NCI-H2227 (cell line): ENCODE measurements around the gene KLK3.
A peak's percentile ranks its signal among the peaks of the same experiment; 100 is the strongest.
"Not testable (repeated sequence)": the region's sequence is repeated elsewhere in the genome, so short reads cannot be mapped to it uniquely, and the experiment has no call there.

ENCODE experiments used
- DNase-seq: peaks from one replicate; lab custom pipeline; 2025; ENCODE audit not compliant: unreplicated experiment; lab: John Stamatoyannopoulos, UW

Gene KLK3

DNA sequence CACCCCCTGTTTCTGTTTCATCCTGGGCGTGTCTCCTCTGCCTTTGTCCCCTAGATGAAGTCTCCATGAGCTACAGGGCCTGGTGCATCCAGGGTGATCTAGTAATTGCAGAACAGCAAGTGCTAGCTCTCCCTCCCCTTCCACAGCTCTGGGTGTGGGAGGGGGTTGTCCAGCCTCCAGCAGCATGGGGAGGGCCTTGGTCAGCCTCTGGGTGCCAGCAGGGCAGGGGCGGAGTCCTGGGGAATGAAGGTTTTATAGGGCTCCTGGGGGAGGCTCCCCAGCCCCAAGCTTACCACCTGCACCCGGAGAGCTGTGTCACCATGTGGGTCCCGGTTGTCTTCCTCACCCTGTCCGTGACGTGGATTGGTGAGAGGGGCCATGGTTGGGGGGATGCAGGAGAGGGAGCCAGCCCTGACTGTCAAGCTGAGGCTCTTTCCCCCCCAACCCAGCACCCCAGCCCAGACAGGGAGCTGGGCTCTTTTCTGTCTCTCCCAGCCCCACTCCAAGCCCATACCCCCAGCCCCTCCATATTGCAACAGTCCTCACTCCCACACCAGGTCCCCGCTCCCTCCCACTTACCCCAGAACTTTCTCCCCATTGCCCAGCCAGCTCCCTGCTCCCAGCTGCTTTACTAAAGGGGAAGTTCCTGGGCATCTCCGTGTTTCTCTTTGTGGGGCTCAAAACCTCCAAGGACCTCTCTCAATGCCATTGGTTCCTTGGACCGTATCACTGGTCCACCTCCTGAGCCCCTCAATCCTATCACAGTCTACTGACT, at the start of gene KLK3:
KLK3 (plus strand) TSS at position 280 of the 775 bp plus-strand sequence; CDS start at position 321, 41 bp downstream.
- DNase-seq: no peak

DNA sequence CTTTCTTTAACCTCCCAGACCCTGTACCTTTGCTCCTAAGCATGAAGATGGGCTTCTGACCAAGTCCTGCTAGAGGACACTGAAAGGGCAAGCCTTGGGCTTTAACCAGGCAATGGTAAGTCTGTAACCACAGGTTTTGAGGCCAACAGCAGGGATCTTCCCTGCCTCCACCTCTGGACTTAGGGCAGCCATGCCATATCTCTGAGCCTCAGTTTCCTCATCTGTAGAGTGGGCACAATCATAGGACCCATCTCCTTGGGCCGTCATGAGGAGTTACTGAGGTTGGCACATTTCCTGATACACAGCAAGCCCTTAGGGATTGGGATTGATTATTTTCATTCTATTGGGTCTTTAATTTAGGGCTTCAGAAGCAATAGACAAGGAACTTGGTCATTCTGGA, 45.9 kb upstream of the KLK3 start:
- DNase-seq: no peak

DNA sequence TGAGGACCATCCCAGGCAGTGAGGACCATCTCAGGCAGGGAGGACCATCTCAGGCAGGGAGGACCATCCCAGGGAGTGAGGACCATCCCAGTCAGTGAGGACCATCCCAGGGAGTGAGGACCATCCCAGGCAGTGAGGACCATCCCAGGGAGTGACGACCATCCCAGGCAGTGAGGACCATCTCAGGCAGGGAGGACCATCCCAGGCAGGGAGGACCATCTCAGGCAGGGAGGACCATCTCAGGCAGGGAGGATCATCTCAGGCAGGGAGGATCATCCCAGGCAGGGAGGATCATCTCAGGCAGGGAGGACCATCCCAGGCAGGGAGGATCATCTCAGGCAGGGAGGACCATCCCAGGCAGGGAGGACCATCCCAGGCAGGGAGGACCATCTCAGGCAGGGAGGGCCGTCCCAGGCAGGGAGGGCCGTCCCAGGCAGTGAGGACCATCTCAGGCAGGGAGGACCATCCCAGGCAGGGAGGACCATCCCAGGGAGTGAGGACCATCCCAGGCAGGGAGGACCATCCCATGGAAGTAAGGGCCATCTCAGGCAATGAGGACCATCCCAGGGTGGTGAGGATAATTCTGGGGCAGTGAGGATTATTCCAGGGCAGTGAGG, 43.0 kb upstream of the KLK3 start:
- not testable (repeated sequence) for DNase-seq

DNA sequence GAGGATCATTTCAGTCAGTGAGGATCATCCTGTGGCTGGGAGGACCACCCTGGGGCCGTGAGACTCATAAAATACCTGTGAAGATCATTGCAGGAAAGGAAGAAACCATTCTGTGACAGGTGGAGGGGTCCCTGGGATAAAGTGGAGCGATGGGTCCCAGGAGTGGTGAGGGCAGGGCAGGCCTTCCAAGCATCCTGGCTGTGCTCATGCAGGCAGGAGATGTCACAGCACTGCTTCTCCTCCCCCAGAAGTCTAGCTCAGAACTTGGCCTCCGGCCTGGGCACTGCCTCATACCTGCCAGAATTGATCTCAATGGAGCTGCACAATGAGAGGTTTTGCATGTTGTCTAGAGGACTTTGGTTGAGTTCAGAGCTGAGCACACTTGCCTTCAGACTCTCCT, 42.2 kb upstream of the KLK3 start:
- no peak for DNase-seq

DNA sequence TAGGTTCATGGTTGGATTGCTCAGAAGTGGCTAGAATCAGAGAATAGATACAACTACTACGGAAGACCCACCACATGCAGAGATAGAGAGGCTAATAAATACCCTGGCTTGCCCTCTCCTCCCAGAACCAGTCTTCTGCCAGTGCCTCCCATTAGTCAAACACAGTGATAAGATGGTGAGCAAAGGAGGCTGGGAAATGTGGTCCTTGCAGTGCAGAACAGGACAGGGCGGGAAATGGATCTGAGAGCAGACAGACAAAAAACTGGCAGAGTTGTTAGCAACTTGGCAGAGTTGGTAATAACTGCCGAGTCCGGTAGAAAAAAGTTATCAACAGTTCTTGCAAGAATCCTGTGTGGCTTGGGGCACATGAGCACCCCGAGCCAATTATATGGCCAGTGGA, 39.8 kb upstream of the KLK3 start:
- DNase-seq: no peak

DNA sequence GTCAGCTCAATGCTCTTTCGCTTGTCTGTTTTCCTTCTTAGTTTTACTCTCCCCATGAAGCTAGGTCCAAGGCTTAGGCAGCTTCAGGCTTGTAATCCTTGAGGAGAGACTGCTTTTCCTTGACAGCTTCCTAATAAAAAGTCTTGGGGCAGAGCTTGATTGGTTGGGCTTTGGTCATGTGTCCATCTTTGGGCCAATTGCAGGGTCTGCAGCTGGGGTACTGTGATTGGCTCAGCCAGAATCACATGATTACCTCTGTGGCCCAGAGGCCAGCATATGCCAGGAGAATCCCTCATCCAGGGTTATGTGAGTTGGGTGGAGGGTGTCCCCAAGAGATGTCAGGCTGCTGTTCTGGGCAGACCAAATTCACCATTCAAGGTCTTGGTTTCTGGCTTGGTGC, 39.3 kb upstream of the KLK3 start:
- DNase-seq: no peak

DNA sequence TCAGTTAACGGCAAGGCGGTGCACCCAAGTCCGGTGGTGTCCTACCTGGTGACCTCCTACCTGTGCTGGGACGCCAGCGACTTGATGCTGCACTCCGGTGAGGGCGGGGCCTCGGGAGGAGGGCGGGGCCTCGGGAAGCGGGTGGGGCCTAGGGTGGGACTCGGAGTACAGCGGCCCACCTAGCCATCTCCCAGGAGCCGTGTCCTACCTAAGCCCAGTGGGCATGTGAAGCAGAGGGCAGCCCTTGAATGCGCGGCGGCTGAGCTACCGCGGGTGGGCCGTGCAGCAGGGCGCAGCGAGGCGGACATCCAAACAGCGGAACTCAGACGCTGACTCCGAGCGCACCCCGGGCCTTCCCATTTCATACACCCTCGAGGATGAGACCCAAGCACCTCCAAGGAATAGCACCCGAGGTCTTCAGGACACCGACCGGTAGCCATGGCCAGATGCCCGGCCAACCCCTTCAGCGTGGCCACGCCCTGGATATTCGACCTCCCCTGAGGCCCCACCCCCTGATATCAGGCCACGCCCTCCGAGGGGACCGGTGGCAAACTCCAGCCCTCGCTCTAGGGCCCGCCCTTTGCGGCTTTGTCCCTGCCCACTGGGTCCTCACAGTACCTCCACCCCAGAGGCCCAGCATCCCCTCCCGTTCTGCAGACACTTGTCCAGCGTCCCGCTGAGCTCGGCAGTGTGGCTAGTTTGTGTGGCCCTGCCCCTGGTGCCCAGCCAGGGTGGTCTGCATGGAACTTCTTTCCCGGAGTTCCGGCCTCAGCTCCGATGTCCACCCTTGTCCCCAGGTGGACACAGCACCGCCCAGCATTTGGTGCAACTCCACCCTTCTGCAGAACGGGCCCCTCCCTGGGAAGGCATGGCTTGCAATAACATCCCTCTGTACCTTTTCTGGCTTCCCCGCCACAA, 36.5 kb upstream of the KLK3 start:
- DNase-seq: peak; percentile 70

DNA sequence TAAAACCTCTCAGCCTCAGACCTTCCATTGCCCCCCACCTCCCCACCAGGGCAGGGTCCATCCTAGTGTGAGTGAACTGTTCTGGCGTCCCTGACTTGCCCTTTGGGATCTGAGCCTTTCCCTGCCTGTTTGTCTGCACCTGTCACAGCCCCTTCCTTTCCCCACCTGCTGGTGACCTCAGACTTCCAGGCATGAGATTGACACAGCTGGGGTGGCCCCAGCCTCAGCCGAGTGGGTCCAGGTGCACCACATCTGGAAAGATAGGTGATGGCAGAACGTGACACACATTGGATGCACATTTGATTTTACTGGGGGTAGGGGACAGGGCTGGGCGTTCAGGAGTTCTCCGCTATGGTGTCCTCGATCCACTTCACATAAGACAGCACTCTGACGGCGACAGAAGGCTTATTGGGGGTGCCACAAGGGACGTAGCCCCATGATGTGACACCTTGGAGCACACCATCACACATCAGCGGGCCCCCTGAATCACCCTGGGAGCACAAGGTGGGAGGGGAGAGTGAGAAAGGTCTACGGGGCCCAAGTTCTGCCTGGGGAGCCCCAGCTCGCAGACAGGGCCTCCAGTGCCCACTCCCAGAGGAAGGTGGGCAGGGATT, 35.7 kb upstream of the KLK3 start:
- DNase-seq: no peak

DNA sequence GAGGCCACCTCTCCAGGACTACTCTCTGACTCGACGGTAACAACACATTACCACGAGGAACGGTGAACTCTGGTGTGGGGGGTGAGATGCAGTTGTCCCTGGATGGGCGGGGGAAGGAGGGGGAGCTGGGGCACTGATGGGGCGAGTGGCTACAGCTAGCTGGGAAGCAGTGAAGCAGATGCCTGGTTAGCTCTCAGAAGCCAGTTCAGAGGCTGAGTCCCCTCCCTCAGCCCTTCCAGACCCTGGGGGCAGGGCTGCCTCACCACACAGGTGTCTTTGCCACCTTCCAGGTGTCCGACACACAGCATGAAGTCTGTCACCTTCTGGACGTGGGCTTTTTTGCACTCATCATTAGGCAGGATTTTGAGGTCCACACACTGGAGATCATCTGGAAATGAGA, 35.1 kb upstream of the KLK3 start:
- DNase-seq: no peak

DNA sequence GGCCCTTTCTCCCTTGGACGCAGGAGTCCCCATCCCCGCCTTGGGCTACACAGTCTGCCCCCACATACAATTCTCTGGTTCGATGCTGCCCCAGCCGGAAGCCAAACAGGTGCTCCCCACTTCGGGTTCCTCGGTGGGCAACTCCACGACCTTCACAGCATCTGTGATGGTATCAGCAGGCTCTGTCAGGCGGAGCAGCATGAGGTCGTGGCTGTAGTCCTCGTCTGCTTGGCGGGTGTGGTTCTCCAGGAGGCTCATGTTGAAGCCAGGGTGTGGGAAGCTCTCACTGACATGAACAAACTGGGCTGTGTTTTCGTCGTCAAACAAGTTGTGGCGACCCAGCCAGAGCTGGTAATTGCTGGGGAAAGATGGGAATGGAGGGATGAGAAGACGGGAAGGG, 34.6 kb upstream of the KLK3 start:
- no peak for DNase-seq

DNA sequence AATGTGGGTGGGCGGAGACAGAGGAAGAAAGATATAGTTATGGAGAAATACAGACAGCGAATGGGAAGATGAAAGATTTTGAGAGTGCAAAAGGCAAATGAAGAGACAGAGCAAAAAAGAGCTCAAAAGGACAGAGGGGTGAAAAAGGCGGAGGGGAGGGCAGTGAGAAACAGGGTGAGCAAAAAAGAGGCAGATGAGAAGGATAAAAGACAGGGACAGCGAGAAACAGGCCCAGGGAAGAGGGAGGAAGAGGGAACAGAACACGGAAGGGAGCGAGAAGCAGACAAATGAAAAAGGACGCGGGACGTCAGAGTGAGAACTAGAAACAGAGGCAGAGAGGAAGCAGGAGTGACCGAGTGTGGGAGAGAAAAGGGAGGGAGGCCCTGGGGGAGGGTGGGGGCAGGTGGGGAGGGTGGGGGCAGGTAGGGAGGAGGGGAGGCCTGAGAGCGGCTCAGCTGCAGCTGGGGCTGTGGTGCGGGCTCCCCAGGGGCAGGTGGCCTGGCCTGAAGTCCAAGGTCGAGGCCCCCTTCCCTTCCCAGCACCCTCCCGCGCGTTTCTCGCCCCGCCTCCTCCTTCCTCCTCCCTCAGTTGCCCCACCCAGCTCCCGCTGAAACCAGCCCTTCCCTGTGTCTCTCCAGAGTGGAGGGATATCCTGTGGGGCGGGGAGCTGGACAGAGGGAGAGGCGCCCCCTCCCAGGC, 34.0 kb upstream of the KLK3 start:
- DNase-seq: no peak

DNA sequence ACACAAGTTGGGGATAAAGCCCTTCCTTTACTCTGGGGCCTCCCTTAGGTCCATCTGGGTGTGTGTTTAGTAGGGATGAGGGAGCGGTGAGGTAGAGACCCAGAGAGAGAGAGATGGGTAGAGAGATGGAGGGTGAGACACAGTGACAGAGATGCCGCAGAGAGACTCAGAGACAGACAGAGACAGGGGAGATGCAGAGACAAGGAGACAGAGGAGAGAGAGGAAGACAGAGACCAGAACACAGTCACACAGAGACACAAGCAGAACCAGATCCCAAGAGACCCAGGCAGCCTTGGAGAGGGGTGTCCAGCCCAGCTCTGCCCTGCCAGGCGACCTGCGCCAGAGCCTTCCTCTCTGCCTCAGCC, 33.5 kb upstream of the KLK3 start:
- no peak for DNase-seq

DNA sequence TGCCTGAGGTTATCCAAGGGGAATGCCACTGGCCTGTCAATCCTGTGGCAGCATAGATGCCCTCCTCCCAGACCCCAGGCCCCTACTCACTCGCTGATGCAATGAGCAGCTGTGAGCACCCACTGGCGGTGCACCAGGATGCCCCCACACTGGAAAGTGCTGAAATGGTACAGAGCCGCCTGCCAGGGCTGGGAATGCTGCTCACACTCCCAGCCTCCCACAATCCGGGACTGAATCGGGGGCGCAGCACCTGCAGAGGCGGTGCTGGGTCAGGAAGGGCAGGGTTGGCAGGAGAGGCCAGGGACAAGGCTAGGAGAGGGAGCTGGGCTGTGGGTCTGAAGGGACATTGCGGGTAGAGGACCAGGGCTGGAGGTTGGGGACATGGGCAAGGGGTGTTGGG, 33.1 kb upstream of the KLK3 start:
- DNase-seq: no peak

DNA sequence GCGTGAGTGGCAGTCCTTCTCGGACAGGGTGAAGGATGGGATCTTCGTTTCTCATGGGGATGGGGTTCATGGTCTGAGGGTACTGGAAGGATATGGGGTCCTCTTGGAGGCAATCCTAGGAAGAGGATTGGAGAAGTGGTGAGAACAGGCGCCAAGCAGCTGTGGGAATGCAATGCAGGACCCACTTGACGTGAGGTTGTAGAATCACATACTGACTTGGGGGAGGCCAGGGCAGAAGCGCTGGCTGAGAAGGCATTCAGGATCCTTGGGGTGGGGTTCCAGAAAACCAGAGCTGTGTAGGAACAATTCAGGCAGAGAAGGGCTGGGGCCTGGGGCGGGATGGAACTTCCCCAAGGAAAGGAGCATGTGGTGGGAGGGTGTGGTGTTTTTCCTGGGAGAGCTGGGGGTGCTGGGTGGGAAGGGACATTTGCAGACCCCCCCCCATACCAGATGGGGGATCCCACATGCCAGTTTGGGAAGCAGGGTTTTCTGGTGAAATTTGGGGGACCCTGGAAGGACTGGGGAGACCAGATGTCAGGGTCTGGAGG, 32.0 kb upstream of the KLK3 start:
- DNase-seq: no peak

DNA sequence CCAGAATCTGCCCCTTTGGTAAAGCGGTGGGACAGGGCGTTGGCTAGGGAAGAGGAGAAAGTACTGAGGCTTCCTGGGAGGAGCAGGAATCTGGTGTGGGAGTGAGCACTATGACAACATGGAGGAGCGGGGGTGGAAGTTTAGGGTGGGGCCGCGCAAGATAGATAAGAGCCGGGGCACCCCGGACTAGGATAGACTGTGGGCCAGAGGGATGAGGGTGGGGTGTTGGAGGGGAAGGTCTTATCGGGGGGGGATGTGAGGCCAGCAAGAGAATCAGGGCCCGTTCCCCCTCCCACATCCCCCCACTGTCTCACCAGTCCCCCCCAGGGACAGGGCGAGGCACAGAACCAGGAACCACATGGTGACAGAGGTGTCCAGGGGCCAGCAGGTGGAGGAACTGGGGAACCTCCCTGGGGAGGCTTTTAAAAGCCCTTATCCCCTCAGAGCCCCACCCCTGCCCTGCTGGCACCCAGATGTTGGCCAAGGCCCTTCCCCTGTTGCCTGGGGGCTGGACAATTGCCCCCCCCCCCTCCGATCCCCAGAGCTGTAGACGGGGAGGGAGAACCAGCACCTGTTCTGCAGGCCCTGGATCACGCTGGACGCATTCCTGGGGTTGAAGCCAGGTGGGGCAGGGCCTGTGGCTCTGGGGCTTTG, 31.2 kb upstream of the KLK3 start, which contains the start of gene KLK1:
KLK1 (minus strand) TSS at position 399 of the 654 bp plus-strand sequence; CDS start at position 360, 39 bp downstream.
- no peak for DNase-seq

DNA sequence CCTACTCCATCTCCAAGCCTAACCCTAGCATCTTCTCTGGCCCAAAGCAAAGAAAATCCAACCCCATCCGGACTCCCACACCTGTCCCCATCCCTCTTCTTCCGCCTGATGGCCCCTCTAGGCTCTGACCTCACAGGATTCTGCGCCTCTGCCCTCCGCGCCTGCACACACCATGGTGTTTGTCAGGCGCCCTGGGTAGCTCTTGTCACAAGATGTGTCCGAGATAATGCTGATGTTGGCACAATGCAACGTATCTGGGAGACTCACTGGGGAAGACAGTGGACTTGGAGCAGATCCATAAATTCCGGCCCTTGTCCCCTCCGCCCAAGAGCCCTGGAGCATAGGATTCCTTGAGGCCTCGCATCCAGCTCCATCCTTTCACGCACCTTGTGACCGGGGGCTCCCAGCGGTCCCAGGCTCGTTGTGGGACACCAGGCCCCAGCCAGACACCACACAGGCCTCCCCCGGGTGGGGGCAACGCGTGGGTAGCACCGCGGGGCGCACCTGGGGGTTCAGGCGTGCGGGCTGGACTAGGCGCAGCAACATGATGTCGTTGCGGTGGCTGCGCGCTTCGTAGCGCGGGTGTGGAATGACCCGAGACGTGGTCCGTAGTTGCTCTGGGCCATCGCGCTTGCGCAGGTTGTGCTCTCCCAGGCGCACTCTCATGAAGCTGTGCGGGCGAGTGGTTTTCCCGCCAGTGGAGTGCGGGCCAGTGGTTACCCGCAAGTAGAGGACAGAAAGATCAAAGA, 28.0 kb upstream of the KLK3 start:
- DNase-seq: no peak

DNA sequence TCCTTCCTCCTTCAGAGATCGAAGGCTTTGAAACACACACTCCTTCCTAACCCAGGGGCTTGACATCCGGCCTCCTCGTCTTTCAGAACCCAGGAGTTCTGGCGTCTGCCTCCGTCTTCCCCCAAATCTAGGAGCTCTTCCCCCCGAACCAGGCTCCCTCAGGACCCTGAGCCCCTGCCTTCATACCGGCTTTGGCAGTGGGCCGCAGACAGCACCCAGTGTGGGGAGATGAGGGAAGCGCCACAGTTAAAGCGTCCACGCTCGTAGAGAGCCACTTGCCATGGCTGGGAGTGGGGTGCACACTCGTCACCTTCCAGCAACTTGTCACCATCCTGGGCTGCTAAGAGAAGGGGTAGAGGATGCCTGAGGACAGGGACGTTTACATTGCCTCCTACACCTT, 27.2 kb upstream of the KLK3 start:
- no peak for DNase-seq

DNA sequence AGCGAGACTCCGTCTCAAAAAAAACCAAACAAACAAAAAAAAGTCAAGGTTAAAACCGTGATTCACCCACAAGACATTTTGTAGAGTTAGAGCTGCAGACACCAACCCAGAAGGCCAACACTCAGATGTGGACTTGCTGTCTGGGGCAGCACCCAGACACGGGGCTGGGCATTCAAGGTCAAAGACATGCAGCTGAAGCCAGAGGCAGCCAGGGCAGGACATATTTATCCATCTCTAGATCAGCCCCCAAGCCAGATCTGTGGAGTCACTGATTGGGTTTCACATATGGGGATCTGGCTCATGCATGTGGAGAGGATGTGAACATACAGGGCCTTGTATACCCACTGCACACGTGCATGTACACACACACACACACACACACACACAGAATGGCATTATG, 24.9 kb upstream of the KLK3 start:
- DNase-seq: no peak
